Tibial artery (tissue), 4 donors: ENCODE results near the gene BCL11B.

ENCODE experiments used
- DNase-seq, 2 donors: peaks; one replicate each; pipeline ENCODE4 v3.0.0-alpha.2; 2019
- H3K27ac ChIP-seq, 2 donors: fragments of 200-600 bp; sonication (generic) in 1 of 2; 1 replicate in 1 of 2; 2 replicates in 1 of 2; pipeline ENCODE4 v1.5.1; 2018 to 2019; ENCODE audit warnings: mild to moderate bottlenecking in 1 of 2
- H3K27me3 ChIP-seq, 2 donors: fragments of 200-600 bp; sonication (generic) in 1 of 2; one replicate each; pipeline versions ENCODE4 v1.5.1 to v1.6.0; 2016 to 2019
- H3K36me3 ChIP-seq, 3 donors: fragments of 200-600 bp; sonication (generic) in 2 of 3; one replicate each; pipeline ENCODE4 v1.5.1; 2016 to 2019; ENCODE audit warnings: mild to moderate bottlenecking in 2 of 3
- H3K4me1 ChIP-seq, 4 donors: fragments of 200-600 bp; sonication (generic) in 2 of 4; 1 replicate in 3 of 4; 2 replicates in 1 of 4; pipeline ENCODE4 v1.5.1; 2016 to 2019
- H3K4me3 ChIP-seq, 2 donors: fragments of 200-600 bp; sonication (generic) in 1 of 2; 1 replicate in 1 of 2; 2 replicates in 1 of 2; pipeline ENCODE4 v1.5.1; 2018 to 2019; ENCODE audit warnings: mild to moderate bottlenecking in 2 of 2
- H3K9me3 ChIP-seq, 3 donors: fragments of 200-600 bp; sonication (generic) in 1 of 3; one replicate each; pipeline ENCODE4 v1.5.1; 2016 to 2019
- CTCF ChIP-seq, 2 experiments: fragments of 200-600 bp in 1 of 2; fragments of 450-650 bp in 1 of 2; IDR thresholded peaks; one replicate each; pipeline ENCODE4 v1.5.1; 2017 to 2019; ENCODE audit warnings: antibody characterized with exemption in 2 of 2, mild to moderate bottlenecking in 1 of 2, moderate library complexity in 1 of 2
- intact Hi-C: fragments of 100-400 bp; cut with DNase I; formaldehyde crosslinking; loops from one replicate; pipeline ENCODE4 v1.15.0; 2023; ENCODE audit warnings: low total_unique reads

BCL11B gene

GRCh38 chr14:99208318-99208717 lies 63.7 kb downstream of the BCL11B start:
- peaks cover 0 to 5% of the 10 kb centered on the region in 2 donors for H3K27me3 ChIP-seq
- no peak overlapping the region for H3K27ac ChIP-seq
- no peaks in the 10 kb centered on the region for H3K36me3 ChIP-seq
- intact Hi-C loops = no loop called here
- no peaks in the 10 kb centered on the region for H3K9me3 ChIP-seq
- no peak for DNase-seq
- H3K4me3 ChIP-seq = no peak overlapping the region
- no peaks in the 10 kb centered on the region for H3K4me1 ChIP-seq
- TF ChIP-seq CTCF (IDR thresholded peaks at IDR 0.05) = no peak

- Histone ChIP-seq H3K4me3 (no peak overlapping the region), H3K4me1 (no peaks in the 10 kb centered on the region), H3K27ac (no peak overlapping the region), H3K27me3 (no peaks in the 10 kb centered on the region), H3K36me3 (no peaks in the 10 kb centered on the region), H3K9me3 (no peaks in the 10 kb centered on the region)
- DNase-seq = no peak
- intact Hi-C loops = no loop called here
- no peak for TF ChIP-seq CTCF (IDR thresholded peaks at IDR 0.05)
These were observed 64.5 kb downstream of the BCL11B start for GRCh38 chr14:99207456-99207855.

- no peaks in the 10 kb centered on the region for H3K4me1 ChIP-seq
- no peak overlapping the region for H3K4me3 ChIP-seq
- no peaks in the 10 kb centered on the region for H3K36me3 ChIP-seq
- intact Hi-C loops = no loop called here
- H3K27me3 ChIP-seq = no peaks in the 10 kb centered on the region
- H3K27ac ChIP-seq = no peak overlapping the region
- H3K9me3 ChIP-seq = no peaks in the 10 kb centered on the region
- no peak for TF ChIP-seq CTCF (IDR thresholded peaks at IDR 0.05)
- DNase-seq = no peak
These were observed 65.9 kb downstream of the BCL11B start for GRCh38 chr14:99206090-99206489.

GRCh38 chr14:99205086-99205688 lies 66.8 kb downstream of the BCL11B start:
- Histone ChIP-seq H3K9me3 (no peaks in the 10 kb centered on the region), H3K4me3 (no peak overlapping the region), H3K36me3 (no peaks in the 10 kb centered on the region), H3K27ac (no peak overlapping the region), H3K27me3 (peaks cover 0 to 4% of the 10 kb centered on the region in 2 donors), H3K4me1 (no peaks in the 10 kb centered on the region)
- intact Hi-C loops = no loop called here
- TF ChIP-seq CTCF (IDR thresholded peaks at IDR 0.05) = no peak
- DNase-seq = no peak

GRCh38 chr14:99203801-99204200 lies 68.2 kb downstream of the BCL11B start:
- no peak for DNase-seq

More at GRCh38 chr14:99203801-99204200, 68.2 kb downstream of the BCL11B start:
- Histone ChIP-seq H3K4me3 (no peak overlapping the region), H3K27ac (no peak overlapping the region), H3K27me3 (peaks cover 0 to 4% of the 10 kb centered on the region in 2 donors), H3K36me3 (no peaks in the 10 kb centered on the region), H3K9me3 (no peaks in the 10 kb centered on the region), H3K4me1 (no peaks in the 10 kb centered on the region)
- TF ChIP-seq CTCF (IDR thresholded peaks at IDR 0.05) = no peak
- intact Hi-C loops = no loop called here
